DMS53 treated with DMSO at 0.1 percent for 48 hours (cell line): ENCODE measurements around the gene ARL16.
"Not testable (repeated sequence)": the region's sequence is repeated elsewhere in the genome, so short reads cannot be mapped to it uniquely, and the experiment has no call there.

Experiments
- DNase-seq: peaks from one replicate; lab custom pipeline; 2025; ENCODE audit not compliant: unreplicated experiment; lab: John Stamatoyannopoulos, UW

The ARL16 gene

GRCh38 chr17:81696218-81696941 is 12.8 kb upstream of the ARL16 start:
- no peak for DNase-seq

DNA sequence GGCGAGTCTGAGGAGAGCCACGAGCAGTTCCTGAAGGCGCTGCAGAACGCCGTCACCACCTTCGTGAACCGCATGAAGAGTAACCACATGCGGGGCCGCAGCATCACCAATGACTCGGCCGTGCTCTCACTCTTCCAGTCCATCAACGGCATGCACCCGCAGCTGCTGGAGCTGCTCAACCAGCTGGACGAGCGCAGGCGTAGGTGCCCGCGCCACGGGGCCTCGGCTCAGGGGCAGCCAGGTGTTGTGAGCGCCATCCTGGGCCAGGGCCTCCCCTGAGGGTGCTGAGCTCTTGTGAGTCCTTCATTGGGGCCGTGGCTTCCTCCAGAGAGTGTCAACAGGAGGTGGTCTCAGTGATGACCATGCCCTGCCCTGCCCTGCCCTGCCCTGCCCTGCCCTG is 12.2 kb upstream of the ARL16 start:
- no peak for DNase-seq

GRCh38 chr17:81695211-81695610 is 11.6 kb upstream of the ARL16 start:
- no peak for DNase-seq

DNA sequence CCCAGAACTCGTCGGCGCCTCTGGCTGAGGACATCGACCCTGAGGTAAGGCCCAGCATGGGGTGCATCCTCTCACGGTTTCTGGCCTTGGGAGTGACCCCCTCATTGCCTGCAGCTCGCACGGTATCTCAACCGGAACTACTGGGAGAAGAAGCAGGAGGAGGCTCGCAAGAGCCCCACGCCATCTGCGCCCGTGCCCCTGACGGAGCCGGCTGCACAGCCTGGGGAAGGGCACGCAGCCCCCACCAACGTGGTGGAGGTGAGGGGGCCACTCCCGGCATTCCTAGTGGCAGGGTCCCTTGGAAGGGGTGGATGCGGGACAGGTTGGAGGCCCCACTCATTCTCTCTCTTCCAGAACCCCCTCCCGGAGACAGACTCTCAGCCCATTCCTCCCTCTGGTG is 11.2 kb upstream of the ARL16 start:
- no peak for DNase-seq

DNA sequence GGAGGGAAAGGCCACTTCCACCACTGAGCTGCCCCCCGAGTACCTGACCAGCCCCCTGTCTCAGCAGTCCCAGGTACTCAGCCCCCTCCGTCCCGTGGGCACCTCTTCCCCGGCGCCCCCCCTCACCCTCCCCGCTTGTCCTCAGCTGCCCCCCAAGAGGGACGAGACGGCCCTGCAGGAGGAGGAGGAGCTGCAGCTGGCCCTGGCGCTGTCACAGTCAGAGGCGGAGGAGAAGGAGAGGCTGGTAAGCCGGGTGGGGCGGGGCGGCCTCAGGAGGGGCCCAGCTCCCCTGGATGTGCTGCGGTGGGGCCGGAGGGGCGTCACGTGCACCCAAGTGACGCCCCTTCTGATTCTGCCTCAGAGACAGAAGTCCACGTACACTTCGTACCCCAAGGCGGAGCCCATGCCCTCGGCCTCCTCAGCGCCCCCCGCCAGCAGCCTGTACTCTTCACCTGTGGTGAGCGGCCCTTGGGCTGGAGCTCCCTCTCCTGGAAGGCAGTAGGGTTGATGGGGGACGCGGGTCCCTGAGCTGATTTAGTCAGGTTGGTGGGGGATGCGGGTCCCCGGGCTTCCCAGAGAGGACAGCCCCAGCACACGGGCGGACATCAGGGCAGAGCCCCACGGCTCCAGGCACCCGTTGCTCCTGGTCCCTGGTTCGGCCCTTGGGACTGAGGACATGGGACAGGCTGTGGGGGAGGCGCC is 10.1 kb upstream of the ARL16 start:
- no peak for DNase-seq

GRCh38 chr17:81691608-81692007 is 8.0 kb upstream of the ARL16 start:
- DNase-seq: no peak

GRCh38 chr17:81691196-81691595 is 7.6 kb upstream of the ARL16 start:
- DNase-seq: no peak

GRCh38 chr17:81690549-81690948 is 7.0 kb upstream of the ARL16 start:
- no peak for DNase-seq

GRCh38 chr17:81690066-81690465 is 6.5 kb upstream of the ARL16 start:
- no peak for DNase-seq

GRCh38 chr17:81688616-81689015 is 5.0 kb upstream of the ARL16 start:
- DNase-seq: no peak

- no peak for DNase-seq
Measured at GRCh38 chr17:81687770-81688541, 4.4 kb upstream of the ARL16 start.

DNA sequence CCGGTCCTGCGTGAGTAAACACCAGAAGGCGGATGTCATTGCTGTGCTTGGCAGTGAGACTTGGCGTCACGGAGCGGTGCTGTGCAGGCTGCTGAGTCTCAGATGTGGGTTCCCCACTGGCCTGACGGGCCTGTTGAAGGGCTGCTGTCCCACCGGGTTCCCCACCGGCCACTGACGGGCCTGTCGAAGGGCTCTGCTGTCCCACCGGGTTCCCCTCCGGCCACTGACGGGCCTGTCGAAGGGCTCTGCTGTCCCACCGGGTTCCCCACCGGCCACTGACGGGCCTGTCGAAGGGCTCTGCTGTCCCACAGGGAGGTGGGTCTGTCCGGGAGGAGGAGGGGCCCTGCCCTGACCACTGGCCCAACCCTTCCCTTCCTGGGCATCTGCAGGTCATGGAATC is 3.0 kb upstream of the ARL16 start:
- no peak for DNase-seq

- no peak for DNase-seq
Measured at GRCh38 chr17:81685108-81685507, 1.5 kb upstream of the ARL16 start.

DNA sequence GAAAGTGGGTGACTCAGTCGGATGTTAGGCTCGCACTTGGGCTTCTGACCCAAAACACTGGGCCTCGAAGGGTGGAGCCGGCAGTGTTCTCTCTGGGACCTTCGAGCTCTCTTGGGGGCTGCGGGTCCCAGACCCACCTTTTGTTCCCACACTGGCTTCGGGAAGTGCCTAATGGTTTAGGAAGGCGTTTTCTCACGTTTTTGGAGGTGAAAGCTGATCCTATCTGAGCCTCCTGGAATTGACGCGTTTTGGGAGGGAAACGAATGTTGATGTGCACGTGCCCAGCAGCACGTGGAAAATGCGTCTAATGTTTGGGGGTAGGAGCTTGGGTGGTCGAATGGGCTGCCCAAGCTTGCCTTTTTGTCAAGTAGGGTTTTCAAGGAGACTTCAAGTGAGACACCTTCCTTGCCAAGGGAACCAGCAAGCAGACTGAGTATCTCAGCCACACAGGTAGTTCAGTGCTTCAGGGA is 880 bp upstream of the ARL16 start:
- DNase-seq: no peak

GRCh38 chr17:81683208-81683583 is 401 bp downstream of the ARL16 start:
- DNase-seq: no peak

DNA sequence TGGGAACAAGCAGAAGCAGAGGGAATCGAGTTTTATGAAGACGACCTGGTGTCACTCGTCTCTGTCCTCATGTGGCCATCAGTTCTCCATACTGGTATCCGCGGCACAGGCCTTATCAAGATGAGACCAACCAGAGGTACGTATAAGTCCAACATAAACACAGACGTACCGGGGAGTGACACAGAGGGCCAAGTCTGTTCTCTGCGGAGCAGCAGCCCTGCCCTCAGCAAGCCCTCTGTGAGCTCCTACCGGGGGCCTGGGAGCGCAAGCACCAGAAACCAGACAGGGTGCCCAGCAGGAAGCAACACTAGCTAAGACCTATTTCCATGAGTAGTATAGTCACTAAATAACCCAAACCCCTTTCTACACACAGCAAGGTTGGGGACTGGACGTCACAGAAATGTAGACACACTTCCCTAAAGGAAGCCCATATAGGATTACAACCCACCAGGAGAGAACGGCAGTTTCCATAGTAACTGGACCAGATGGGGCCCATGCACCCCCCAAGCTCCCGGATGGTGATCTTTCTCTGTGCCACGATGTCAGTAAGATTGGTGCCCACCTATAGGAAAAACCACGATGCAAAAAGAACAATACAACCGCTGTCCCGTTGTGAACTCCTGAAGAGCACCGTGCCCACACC is 911 bp downstream of the ARL16 start:
- DNase-seq: no peak

DNA sequence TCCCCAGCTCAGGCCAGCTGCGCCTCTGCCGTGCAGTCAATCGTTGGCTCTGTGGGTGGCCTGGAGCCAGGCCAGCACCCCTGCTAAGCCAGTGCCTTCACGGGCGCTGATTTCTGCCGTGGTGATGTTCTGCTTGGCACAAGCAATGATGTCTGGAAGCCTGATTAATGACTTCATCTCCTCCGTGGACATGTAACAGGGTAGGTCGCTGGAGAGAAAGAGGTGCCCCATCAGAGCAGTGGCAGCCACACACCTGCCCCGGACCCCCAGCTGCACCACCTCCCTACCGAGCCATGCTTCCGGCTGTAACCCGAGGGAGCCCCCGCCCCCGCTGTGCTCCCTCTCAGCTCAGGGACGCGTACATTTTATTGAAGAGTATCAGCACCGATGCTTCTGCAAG is 1.9 kb downstream of the ARL16 start:
- DNase-seq: no peak

DNA sequence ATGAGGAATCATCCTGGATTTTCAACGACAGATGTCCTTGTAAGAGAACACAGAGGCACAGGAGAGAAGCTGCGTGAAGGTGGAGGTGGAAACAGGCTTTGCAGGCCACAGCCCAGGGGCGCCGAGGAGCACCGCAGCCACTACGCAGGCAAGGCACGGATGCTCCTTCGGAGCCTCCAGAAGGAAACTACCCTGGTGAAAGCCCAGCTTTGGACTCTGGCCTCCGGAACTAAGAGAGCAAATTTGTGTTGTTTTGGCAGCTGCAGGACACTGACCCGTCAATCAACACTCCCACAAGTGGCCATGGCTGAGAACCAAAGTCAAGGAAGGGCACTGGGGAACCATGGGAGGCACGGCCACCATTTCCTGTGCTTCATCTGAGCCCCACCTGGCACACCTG is 3.4 kb downstream of the ARL16 start:
- DNase-seq: no peak

DNA sequence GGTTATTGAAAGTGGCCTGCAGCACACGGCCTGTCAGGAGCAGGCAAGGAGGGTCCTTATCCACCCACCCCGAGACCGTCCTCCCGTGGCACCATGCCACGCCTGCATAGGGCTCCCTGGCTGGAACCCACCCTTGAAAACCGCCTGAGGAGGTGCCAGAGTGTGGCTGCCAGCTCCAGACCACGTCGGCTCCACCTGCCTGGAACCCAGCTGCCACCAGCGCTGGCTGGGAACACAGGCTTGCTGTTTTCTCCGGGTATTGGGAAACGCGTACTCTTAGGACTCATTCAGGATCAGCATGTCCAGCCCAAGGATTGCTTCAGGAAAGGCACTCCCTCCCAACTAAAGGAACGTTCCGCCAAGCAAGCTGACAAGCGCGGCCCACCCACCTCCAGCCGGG is 6.7 kb downstream of the ARL16 start:
- DNase-seq: no peak

- not testable (repeated sequence) for DNase-seq
Measured at GRCh38 chr17:81675515-81676221, 7.9 kb downstream of the ARL16 start.
